K562 (cell line): ENCODE results near the gene GPATCH3. TPM values are rescaled to one million over a fixed set of nuclear protein-coding genes. Genes with fewer than 3 reads are reported as not detected.
A peak's percentile ranks its signal among the peaks of the same experiment; 100 is the strongest.

ENCODE experiments used
- ATAC-seq: fragments of 200-7000 bp; cut with Tn5 transposase; 3 replicates; pipeline ENCODE4 v1.9.1; 2020; ENCODE audit warnings: moderate library complexity
- BruUV-seq: library from RNA; stranded (reverse); fragments of 400-500 nt; replicated peaks from 2 replicates; lab custom pipeline; 2021; lab: Mats Ljungman, UMichigan
- CTCF ChIA-PET: fragments of 300-600 bp; formaldehyde crosslinking; extraction: SDS; loops from one replicate; lab custom pipeline; 2021; ENCODE audit warnings: low intra/inter-chr PET ratio; lab: Yijun Ruan, JAX
- POLR2A ChIA-PET: fragments of 300-600, 350-650 bp; sonication (Branson Sonifier 250); formaldehyde crosslinking; extraction: SDS; loops from one replicate; lab custom pipeline; 2021; ENCODE audit warnings: antibody characterized with exemption, inconsistent platforms; lab: Yijun Ruan, JAX
- DNase-seq, 4 experiments: peaks; one replicate each; pipeline versions ENCODE4 v3.0.0 to v3.0.0-alpha.2; 2011 to 2018; ENCODE audit warnings: low spot score in 3 of 4, mixed read lengths in 3 of 4; ENCODE audit errors: extremely low read depth in 1 of 4
- FAIRE-seq: peaks from 2 replicates; lab custom pipeline; 2011; peaks lifted over from hg19 to GRCh38; lab: Jason Lieb, UNC
- H2AFZ ChIP-seq: 2 replicates; pipeline ENCODE4 v1.6.0; 2011; ENCODE audit warnings: low read depth, low read length, control low read depth, inconsistent platforms
- H3K27ac ChIP-seq: fragments of 200-600 bp; 3 replicates; pipeline ENCODE4 v1.8.0; 2011; ENCODE audit warnings: low read depth, mild to moderate bottlenecking, control low read depth, inconsistent platforms, low read length, moderate library complexity, mixed read lengths; ENCODE audit errors: extremely low read depth
- H3K27me3 ChIP-seq, 2 experiments: fragments of 300-600 bp in 1 of 2; 2 replicates in 1 of 2; 3 replicates in 1 of 2; pipeline versions ENCODE4 v1.6.0 to v1.8.0; 2011; ENCODE audit warnings: inconsistent platforms in 2 of 2, low read length in 2 of 2, mild to moderate bottlenecking in 1 of 2, mixed read lengths in 1 of 2, moderate library complexity in 1 of 2; ENCODE audit not compliant: control insufficient read depth in 2 of 2, insufficient read depth in 2 of 2
- H3K36me3 ChIP-seq: fragments of 300-600 bp; 3 replicates; pipeline ENCODE4 v1.8.0; 2011; ENCODE audit warnings: mild to moderate bottlenecking, low read length, inconsistent platforms; ENCODE audit not compliant: control insufficient read depth, insufficient read depth
- H3K4me1 ChIP-seq, 2 experiments: fragments of 200-600 bp in 1 of 2; replicated peaks in 1 of 2; 2 replicates in 1 of 2; 3 replicates in 1 of 2; pipeline versions ENCODE4 v1.5.1 to v1.8.0; 2011; ENCODE audit warnings: inconsistent platforms in 2 of 2, low read length in 2 of 2, mild to moderate bottlenecking in 1 of 2, mixed read lengths in 1 of 2, moderate library complexity in 1 of 2; ENCODE audit not compliant: control insufficient read depth in 2 of 2, insufficient read depth in 2 of 2
- H3K4me2 ChIP-seq: 2 replicates; pipeline ENCODE4 v1.6.1; 2011; ENCODE audit warnings: low read length, control low read depth, inconsistent platforms, mixed read lengths; ENCODE audit not compliant: insufficient read depth
- H3K4me3 ChIP-seq: fragments of 200-600 bp; sonication (generic), shearing (Covaris generic); 2 replicates; pipeline ENCODE4 v1.5.1; 2016; ENCODE audit warnings: control low read depth, inconsistent platforms
- H3K79me2 ChIP-seq: fragments of 200-600 bp; 3 replicates; pipeline ENCODE4 v1.8.0; 2011; ENCODE audit warnings: low read length, inconsistent platforms; ENCODE audit not compliant: control insufficient read depth, insufficient read depth
- H3K9ac ChIP-seq, 2 experiments: 2 replicates each; pipeline versions ENCODE4 v1.6.0 to v1.6.1; 2011; ENCODE audit warnings: low read depth in 2 of 2, low read length in 2 of 2, control low read depth in 1 of 2, inconsistent platforms in 1 of 2, mild to moderate bottlenecking in 1 of 2, mixed read lengths in 1 of 2; ENCODE audit not compliant: insufficient read depth in 1 of 2
- H3K9me1 ChIP-seq: one replicate; pipeline ENCODE4 v1.6.0; 2011; ENCODE audit warnings: inconsistent platforms, mild to moderate bottlenecking, low read length, moderate library complexity; ENCODE audit not compliant: control insufficient read depth, insufficient read depth
- H3K9me3 ChIP-seq: replicated peaks from 2 replicates; pipeline ENCODE4 v1.5.1; 2011; ENCODE audit warnings: low read depth, low read length, inconsistent platforms; ENCODE audit not compliant: control insufficient read depth, insufficient read depth
- H4K20me1 ChIP-seq: replicated peaks from 2 replicates; pipeline ENCODE4 v1.6.1; 2011; ENCODE audit warnings: low read length, inconsistent platforms, mixed read lengths; ENCODE audit not compliant: control insufficient read depth, insufficient read depth
- CREBBP ChIP-seq: IDR thresholded peaks from one replicate; pipeline ENCODE4 v1.6.1; 2012; ENCODE audit warnings: low read depth, mild to moderate bottlenecking, control low read depth, inconsistent platforms, low read length
- ETV1 ChIP-seq: fragments of 450-650 bp; conservative IDR thresholded peaks from 2 replicates; pipeline ENCODE4 v1.6.1; 2016; ENCODE audit warnings: missing genetic modification characterization, control low read depth, low read depth, missing compliant biosample characterization
- FOS ChIP-seq: IDR thresholded peaks from 3 replicates; pipeline ENCODE4 v1.6.1; 2011; ENCODE audit not compliant: insufficient read length; ENCODE audit errors: extremely low read depth
- FOSL1 ChIP-seq: fragments of 200-800 bp; sonication (Bioruptor generic); conservative IDR thresholded peaks from 2 replicates; pipeline ENCODE4 v1.6.1; 2016; ENCODE audit warnings: missing genetic modification characterization, missing compliant biosample characterization
- NCOA2 ChIP-seq, 2 experiments: fragments of 450-650 bp; IDR thresholded peaks; 2 replicates each; pipeline ENCODE4 v1.6.1; 2018; ENCODE audit warnings: mild to moderate bottlenecking in 2 of 2, moderate library complexity in 1 of 2; ENCODE audit not compliant: partially characterized antibody in 2 of 2
- RFX1 ChIP-seq: fragments of 450-650 bp; IDR thresholded peaks from 2 replicates; pipeline ENCODE4 v1.6.1; 2016; ENCODE audit warnings: mild to moderate bottlenecking, moderate library complexity
- SREBF1 ChIP-seq: fragments of 150-350 bp; IDR thresholded peaks from 2 replicates; pipeline ENCODE4 v1.6.1; 2014; ENCODE audit warnings: antibody characterized with exemption, low read depth, low read length, borderline replicate concordance
- ZNF124 ChIP-seq: sonication (generic); formaldehyde crosslinking; IDR thresholded peaks from 2 replicates; pipeline ENCODE4 v1.8.1; 2022; ENCODE audit warnings: missing genetic modification reagents
- ZNF282 ChIP-seq: sonication (generic); formaldehyde crosslinking; IDR thresholded peaks from 2 replicates; pipeline ENCODE4 v1.8.1; 2023; ENCODE audit warnings: missing genetic modification reagents
- ZNF444 ChIP-seq: fragments of 250-450 bp; sonication (Bioruptor Pico); IDR thresholded peaks from 2 replicates; pipeline ENCODE4 v1.4.0; 2020; ENCODE audit warnings: mild to moderate bottlenecking, moderate library complexity
- WGBS: fragments of 100-300 bp; shearing (Covaris generic); methylation state at CpG from one replicate; pipeline ENCODE4 v1.1.6; 2016; ENCODE audit warnings: low coverage, mixed read lengths; ENCODE audit not compliant: insufficient coverage; ENCODE audit errors: missing lambda C conversion rate; 5-methylcytosine and 5-hydroxymethylcytosine counted together
- in situ Hi-C: fragments of 300-500 bp; cut with MboI; formaldehyde crosslinking; loops from 4 replicates; pipeline ENCODE4 v1.15.0; 2018; ENCODE audit warnings: inconsistent platforms, mixed read lengths
- intact Hi-C: fragments of 100-400 bp; cut with micrococcal nuclease; formaldehyde crosslinking; loops from 2 replicates; pipeline ENCODE4 v1.14.2; 2022
- polyA plus RNA-seq, 8 experiments: library from polyadenylated mRNA; depleted of rRNA in 4 of 8; stranded (reverse) in 5 of 8; unstranded in 3 of 8; fragments of >200 nt; fragmentation: Nextera tagmentation in 2 of 8; fragmentation: Illumina TruSeq in 1 of 8; extraction: Ambion mirVana in 2 of 8; extraction: Trizol in 1 of 8; gene quantifications; 2 replicates each; pipeline versions ENCODE4 v1.2.1 to v1.2.3, GENCODE V29; 2011 to 2014; ENCODE audit warnings: inconsistent platforms in 1 of 8, missing spikeins in 1 of 8
- total RNA-seq, 7 experiments: library from RNA; depleted of rRNA in 6 of 7; stranded (reverse); fragments of >200 nt in 6 of 7; fragmentation: Illumina TruSeq in 2 of 7; extraction: Trizol in 2 of 7; gene quantifications; 2 replicates each; pipeline versions ENCODE4 v1.2.1 to v1.2.3, GENCODE V29; 2011 to 2021; ENCODE audit warnings: low replicate concordance in 1 of 7
- TF ChIP-seq, protein P1 (sequence below), 2 experiments: fragments of 450-650 bp in 1 of 2; sonication (generic) in 1 of 2; formaldehyde crosslinking in 1 of 2; IDR thresholded peaks; 2 replicates each; pipeline versions ENCODE4 v1.7.1 to v1.9.0; 2016 to 2022; ENCODE audit warnings: inconsistent platforms in 1 of 2, mild to moderate bottlenecking in 1 of 2, missing genetic modification reagents in 1 of 2

Gene GPATCH3
- total and polyA plus RNA-seq, 9 of the 15 experiments (the other 6 are each of a cell fraction or from before 2014, with no cell fraction given): 1.6 to 23.0 (median 13.3) TPM

DNA sequence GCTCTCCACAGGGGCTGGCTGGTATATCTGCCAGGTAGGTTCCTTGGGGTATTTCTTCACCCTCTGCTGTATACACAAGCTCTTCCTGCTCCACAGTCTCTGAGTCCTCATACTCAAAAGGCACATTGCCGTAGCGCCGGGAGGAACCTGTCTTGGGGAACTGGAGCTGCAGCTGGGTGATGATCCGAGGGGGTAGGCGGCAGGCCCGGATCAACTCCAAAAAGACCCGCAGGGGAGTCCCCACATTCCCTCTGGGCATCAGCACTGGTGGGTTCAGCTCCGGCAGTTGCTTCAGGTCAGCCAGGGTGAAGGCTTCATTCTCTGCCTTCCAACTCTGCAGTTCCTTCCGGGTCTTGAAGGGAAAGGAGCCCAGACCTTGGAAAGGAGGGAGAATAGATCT is 2.9 kb downstream of the GPATCH3 start:
- H3K79me2 ChIP-seq: peaks cover 35% of the 10 kb centered on the region
- H3K27ac ChIP-seq: no peak overlapping the region
- ATAC-seq (no peak), DNase-seq (no peak), FAIRE-seq (no peak)
- H3K9me1 ChIP-seq: no peaks in the 10 kb centered on the region
- no TSS peak for BruUV-seq
- no peaks in the 10 kb centered on the region for H3K9me3 ChIP-seq
- in situ Hi-C loops: no loop called here
- H3K4me2 ChIP-seq: no peak overlapping the region
- intact Hi-C loops: no loop called here
- H3K9ac ChIP-seq: peak overlapping the region in 1 of 2 experiments; percentile 15; a peak in 1 of 4 replicates
- H3K27me3 ChIP-seq: no peaks in the 10 kb centered on the region; a peak in 1 of 5 replicates
- H3K36me3 ChIP-seq: peaks cover 54% of the 10 kb centered on the region
- H2AFZ ChIP-seq: no peak overlapping the region
- peaks cover 8 to 17% of the 10 kb centered on the region in 2 experiments for H3K4me1 ChIP-seq
- no peak overlapping the region for H3K4me3 ChIP-seq
- CTCF ChIA-PET: no interaction called here
- WGBS: 92% methylated on average over 9 of the region's 9 CpGs
- POLR2A ChIA-PET: interaction anchor here (0.9 to 5.8 kb wide), 2 partner anchors 11 to 38 kb away, joined by 3 to 110 read pairs; partner anchors contain the start of gene GPN2
- H4K20me1 ChIP-seq: no peaks in the 10 kb centered on the region
- TF ChIP-seq ZNF444 (CRISPR knock-in tag): no peak
- TF ChIP-seq CREBBP: no peak
- no peak for TF ChIP-seq FOSL1
- TF ChIP-seq ETV1 (tag): no peak
- no peak for TF ChIP-seq ZNF124 (CRISPR knock-in tag)
- no peak for TF ChIP-seq ZNF282 (CRISPR knock-in tag)
- TF ChIP-seq SREBF1: no peak
- no peak for TF ChIP-seq RFX1
- TF ChIP-seq FOS: no peak
- TF ChIP-seq, protein P1, sequence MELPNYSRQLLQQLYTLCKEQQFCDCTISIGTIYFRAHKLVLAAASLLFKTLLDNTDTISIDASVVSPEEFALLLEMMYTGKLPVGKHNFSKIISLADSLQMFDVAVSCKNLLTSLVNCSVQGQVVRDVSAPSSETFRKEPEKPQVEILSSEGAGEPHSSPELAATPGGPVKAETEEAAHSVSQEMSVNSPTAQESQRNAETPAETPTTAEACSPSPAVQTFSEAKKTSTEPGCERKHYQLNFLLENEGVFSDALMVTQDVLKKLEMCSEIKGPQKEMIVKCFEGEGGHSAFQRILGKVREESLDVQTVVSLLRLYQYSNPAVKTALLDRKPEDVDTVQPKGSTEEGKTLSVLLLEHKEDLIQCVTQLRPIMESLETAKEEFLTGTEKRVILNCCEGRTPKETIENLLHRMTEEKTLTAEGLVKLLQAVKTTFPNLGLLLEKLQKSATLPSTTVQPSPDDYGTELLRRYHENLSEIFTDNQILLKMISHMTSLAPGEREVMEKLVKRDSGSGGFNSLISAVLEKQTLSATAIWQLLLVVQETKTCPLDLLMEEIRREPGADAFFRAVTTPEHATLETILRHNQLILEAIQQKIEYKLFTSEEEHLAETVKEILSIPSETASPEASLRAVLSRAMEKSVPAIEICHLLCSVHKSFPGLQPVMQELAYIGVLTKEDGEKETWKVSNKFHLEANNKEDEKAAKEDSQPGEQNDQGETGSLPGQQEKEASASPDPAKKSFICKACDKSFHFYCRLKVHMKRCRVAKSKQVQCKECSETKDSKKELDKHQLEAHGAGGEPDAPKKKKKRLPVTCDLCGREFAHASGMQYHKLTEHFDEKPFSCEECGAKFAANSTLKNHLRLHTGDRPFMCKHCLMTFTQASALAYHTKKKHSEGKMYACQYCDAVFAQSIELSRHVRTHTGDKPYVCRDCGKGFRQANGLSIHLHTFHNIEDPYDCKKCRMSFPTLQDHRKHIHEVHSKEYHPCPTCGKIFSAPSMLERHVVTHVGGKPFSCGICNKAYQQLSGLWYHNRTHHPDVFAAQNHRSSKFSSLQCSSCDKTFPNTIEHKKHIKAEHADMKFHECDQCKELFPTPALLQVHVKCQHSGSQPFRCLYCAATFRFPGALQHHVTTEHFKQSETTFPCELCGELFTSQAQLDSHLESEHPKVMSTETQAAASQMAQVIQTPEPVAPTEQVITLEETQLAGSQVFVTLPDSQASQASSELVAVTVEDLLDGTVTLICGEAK (IDR thresholded peaks at IDR 0.05): no peak
- TF ChIP-seq, protein P1 (CRISPR knock-in tag; IDR thresholded peaks at IDR 0.05): no peak
- no peak for TF ChIP-seq NCOA2 (IDR thresholded peaks at IDR 0.05; ENCODE audit: partially characterized antibody in 2 of 2)
